GM13976 (cell line): ENCODE results near the gene RAB5A.

ENCODE experiments used
- DNase-seq: peaks from one replicate; pipeline ENCODE4 v3.0.0; 2012; ENCODE audit warnings: low spot score
- CTCF ChIP-seq: IDR thresholded peaks from 2 replicates; pipeline ENCODE4 v1.5.1; 2012; ENCODE audit warnings: borderline replicate concordance, mild to moderate bottlenecking; ENCODE audit not compliant: insufficient read depth; ENCODE audit errors: extremely low read depth, missing control alignments, control extremely low read depth
- in situ Hi-C: fragments of 300-500 bp; cut with MboI; formaldehyde crosslinking; loops from one replicate; pipeline ENCODE4 v1.12.0; 2022; ENCODE audit warnings: low sequenced_read_pairs, mixed read lengths, inconsistent platforms; ENCODE audit not compliant: unreplicated experiment

Gene RAB5A

GRCh38 chr3:19907523-19907922 lies 39.4 kb upstream of the RAB5A start:
- in situ Hi-C loops, result no loop called here

GRCh38 chr3:19911452-19911851 lies 35.4 kb upstream of the RAB5A start:
- in situ Hi-C loops, result no loop called here
- no peak for TF ChIP-seq CTCF
- DNase-seq, result no peak

More at GRCh38 chr3:19907523-19907922, 39.4 kb upstream of the RAB5A start:
- DNase-seq, result no peak
- no peak for TF ChIP-seq CTCF

GRCh38 chr3:19917167-19917566 lies 29.7 kb upstream of the RAB5A start:
- DNase-seq, result no peak
- no peak for TF ChIP-seq CTCF
- in situ Hi-C loops, result no loop called here

GRCh38 chr3:19920401-19921080 lies 26.4 kb upstream of the RAB5A start:
- DNase-seq, result no peak
- in situ Hi-C loops, result no loop called here
- no peak for TF ChIP-seq CTCF

- peak; percentile 61 for DNase-seq
- no peak for TF ChIP-seq CTCF
- in situ Hi-C loops, result no loop called here
Measured at GRCh38 chr3:19931180-19931692, 15.7 kb upstream of the RAB5A start.

GRCh38 chr3:19931767-19932188 lies 15.1 kb upstream of the RAB5A start:
- no peak for TF ChIP-seq CTCF
- in situ Hi-C loops, result no loop called here

More at GRCh38 chr3:19931767-19932188, 15.1 kb upstream of the RAB5A start:
- no peak for DNase-seq
